OCI-M1 (cell line): Measurements from ENCODE around the gene FRMD6.

Source experiments
- DNase-seq: peaks from one replicate; lab custom pipeline; 2025; lab: John Stamatoyannopoulos, UW

FRMD6 gene

DNA sequence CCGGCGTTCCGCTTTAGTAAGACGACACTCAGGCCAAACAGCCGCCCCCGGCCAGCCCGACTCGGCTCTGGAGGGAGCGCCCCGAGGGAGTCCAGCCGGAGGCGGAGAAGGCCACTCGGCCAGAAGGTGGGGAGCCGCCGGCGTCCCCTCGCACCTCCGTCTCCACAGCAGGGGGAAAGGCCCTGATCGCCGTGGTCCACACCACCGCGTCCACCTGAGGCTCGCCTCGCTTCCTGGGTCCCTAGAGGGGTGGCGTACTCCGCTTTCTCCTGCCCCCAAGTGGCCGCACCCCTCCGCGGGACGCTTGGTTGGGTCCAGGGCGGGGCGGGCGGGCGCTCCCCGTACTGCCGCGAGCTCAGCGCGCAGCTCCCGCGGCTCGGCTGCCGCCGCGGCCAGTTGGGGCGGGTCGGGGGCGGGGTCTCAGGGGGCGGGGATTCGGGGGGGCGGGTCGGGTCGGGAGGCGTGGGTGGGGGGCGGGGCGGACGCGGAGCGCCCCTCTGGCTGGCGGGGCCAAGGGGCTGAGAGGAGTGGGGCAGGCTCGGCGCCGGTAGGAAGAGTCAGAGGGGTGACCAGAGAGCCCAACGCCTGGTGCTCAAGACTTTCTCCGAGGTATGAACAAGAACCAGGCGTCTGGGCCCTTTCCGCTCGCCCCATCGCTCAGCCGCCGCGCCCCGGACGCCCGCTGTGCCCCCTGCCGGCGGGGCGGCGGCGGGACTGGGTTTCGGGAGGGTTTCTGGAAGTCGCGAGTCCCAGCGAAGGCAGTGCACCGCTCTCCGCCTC, at the start of gene FRMD6:
FRMD6 (plus strand) TSS at position 523 of the 780 bp plus-strand sequence. CDS start 37,927 bp downstream, outside the sequence.
- peak; percentile 80 for DNase-seq

DNA sequence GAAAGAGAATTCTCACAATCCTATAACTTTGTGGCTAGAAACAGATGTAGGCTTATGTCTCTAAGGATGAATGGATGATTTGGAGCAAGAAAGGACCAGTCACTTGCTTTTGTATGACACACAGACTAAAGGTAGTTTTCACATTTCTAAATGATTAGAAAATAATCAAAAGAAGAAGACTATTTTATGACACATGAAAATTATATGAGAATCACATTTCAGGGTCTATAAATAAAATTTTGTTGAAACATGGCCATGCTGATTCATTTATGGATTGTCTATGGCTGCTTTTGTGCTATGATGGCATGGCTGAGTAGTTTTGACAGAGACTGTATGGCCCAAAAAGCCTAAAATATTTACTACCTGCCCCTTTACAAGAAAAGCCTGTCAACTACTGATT, 49.4 kb upstream of the FRMD6 start:
- DNase-seq, result no peak

DNA sequence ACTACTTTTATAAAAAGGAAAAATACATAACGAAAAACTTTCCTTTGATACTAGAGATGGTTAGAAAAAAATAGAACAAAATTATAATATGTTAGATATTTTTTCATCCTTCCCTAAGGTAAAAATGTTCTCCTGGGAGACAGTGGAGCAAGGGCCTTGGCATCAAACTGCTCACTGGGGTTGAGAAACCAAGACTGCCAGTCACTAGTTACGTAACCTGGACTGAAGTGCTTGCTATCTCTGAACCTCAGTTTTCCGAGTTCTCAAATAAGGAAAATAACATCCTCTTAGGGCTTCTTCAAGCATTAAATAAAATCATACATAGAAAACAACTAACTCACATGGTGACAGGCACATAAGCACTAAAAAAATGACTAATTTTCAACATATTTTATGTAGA, 48.2 kb upstream of the FRMD6 start:
- DNase-seq, result no peak

DNA sequence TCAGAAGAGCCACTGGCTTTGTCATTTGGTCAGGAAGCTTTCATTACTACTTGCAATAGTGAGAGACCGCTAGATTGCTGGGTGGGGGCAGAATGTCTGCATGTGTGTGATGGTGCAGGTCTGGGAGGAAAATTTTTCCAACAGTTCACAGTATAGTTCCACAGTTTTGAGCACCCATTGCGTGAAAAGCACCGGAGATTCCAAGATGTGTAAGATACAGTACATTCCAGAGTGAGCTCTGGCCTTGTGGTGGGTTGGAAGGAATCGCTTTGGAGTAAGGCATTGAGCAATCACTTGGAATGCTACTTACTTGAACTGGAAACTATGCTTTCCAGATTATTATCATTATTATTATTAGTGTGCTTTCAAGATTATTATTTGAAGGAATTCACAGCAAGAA, 47.6 kb upstream of the FRMD6 start:
- no peak for DNase-seq

DNA sequence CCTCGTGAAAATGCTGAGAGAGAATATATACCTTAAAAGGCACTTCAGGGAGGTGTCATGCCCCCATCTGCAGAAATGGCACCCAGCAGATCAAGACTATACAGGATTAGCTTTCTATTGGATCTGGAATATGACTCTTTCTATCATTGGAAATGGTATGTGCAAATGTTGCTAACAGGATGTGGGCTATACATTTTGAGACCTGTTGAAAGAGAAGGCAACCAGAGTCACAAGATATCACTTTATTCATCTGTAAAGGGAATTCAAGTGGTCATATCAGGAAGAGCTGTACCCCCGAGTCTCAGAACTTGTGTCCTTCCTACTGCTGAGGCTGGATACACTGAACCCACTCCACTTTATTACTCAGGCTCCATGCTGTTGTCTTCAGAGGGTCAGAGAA, 46.1 kb upstream of the FRMD6 start:
- no peak for DNase-seq

DNA sequence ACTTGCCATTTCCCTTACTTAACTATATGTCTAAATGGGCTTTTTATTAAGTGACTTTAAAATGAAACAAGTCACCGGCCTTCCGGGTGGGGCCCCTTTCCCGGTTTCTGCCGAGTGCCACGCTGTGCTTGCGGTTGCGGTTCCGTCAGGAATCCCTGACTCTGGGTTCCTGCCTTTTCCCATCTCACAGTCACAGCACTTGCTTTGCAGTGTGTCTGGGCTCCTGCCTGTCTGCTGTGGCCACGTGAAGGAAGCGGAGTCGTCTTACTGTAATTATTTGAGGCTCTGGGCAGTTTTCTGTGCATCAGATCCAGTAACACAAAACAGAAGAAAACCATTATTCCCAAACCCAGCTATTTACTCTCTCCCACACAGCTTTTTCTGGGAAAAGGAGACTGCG, 44.0 kb upstream of the FRMD6 start:
- DNase-seq, result no peak

DNA sequence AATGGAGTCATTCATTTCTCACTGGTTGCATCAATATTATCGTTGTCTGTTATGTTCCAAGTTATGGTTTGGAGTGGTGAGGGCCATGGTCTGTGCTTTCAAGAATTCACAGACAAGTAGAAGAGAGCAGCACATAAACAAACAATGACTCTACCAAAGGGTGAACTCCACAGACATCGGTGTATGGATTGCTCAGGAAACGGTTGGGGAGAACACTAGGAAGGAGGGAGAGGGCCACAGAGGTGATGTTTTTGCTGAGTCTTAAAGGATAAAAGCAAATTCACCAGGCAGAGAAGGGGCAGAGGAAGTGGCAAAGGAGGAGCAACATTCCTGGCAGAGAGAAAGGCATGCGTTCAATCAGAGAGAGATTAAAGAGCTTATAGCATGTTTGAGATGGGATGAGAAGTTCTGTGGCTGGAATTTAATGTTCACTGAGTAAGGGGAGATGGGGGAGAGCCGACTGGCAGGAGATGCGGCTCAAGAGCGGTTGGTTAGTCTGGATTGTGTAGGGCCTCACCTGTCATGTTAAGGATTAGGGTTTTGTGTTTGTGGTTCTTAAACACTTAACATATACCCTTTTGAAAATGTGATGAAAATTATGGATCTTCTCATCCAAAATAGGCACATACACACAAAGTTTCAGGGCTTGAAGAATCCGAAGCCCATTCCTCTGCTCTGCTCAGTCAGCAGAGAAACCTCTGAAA, 42.3 kb upstream of the FRMD6 start:
- no peak for DNase-seq

DNA sequence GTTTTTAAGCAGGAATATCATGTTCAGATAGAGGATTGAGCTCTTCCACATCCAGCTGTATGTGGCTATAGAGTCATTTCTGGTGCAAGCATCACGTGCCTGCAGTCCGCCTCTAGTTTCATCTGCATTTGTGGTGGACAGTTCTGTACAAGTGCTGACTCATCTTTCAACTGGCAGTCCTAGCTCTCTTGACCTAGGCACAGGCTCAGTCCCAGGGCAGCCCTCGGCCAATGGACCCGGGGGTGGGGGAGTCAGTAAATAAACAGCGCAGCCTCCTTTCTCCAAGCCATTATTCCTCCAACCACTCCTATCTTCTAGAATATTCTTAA, 41.8 kb upstream of the FRMD6 start:
- DNase-seq, result peak; percentile 79

DNA sequence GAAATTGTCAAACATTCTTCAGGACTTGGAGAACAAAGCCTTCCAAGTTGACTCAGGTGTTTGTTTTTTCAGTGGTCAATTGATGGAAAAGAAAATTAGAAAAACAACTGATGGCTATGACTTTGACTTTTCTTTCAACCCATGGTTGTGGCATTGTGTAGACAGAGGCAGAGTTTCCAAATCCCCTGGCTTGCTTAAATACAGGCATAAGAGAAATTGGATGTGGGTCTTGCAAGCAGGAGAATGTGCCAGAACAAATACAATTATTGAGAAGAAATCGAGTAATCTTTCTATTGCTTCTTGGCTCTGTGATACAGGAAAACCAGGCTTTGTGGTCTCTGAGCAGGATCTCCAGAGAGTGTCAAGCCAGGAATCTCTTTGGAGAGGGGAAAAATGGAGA, 40.9 kb upstream of the FRMD6 start:
- no peak for DNase-seq

DNA sequence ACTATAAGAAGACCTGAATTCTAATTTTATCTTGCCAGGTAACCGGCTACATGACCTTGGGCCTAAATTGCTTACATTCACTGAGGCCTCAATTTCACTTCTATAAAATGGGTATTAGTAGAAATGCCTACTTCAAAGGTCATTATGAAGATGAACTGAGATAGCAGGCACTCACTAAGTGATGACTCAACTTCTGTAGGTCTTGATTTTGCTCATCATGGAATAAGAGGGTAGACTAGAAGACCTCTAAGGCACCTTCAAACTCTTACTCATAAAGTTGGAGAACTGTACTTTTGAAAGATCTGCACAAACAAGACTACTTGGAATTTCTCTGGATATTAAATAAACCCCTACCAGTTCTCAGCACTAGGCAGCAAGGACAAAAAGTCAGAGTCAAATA, 39.3 kb upstream of the FRMD6 start:
- DNase-seq, result no peak

DNA sequence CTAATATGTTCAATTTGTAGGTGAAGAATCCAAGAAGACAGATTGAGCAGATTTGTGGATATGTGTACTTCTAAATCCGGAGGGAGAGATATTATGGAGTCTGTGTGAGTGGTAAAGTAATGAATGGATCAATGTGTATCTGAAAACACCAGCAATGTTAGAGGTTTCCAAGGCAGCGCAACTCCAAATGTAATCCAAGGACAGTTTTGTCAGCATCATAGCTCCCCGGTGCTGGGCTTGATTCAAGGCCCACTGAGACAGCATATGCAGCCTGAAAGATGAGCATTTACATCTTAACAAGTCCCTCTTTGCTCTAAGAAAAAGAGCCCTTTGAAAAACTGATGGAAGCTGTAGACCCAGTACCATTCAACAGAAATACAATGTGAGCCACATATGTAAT, 38.3 kb upstream of the FRMD6 start:
- no peak for DNase-seq

DNA sequence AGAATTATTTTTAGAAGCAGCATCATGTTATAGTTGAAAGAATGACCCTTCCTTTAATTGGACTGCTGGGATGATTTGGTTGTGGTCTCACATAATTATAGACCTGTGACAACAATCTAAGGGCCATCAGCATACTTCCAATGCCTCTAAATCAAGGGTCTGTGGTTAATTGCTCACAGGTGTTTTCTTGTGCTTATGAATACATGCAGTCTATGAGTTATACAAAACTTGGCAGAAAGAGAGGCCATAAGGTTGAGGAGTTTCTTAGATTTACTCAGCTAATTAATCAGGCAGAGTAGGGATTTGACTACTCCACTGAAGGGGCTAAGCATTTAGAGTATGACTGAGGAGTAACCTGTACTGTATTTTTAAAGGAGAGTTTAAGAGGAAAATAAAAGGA, 37.0 kb upstream of the FRMD6 start:
- DNase-seq, result no peak

DNA sequence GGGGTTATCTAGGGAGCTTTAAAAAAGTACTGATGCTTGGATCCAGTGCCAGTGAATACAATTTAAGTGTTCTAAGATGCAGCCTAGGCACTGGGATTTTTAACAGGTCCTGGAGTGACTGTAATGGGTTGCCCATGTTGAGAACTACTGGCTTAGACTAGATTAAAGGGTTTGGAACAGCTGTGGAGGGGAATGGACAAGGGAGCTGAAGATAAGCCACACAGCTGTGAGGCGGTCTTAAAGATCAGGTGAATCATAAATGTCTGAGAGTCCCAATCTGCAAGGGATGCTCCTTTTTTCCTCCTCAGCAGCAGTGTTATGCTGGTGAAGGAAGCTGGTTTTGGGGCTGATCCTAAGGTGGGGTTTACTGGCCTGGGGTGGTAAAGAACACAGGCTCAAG, 35.5 kb upstream of the FRMD6 start:
- no peak for DNase-seq

DNA sequence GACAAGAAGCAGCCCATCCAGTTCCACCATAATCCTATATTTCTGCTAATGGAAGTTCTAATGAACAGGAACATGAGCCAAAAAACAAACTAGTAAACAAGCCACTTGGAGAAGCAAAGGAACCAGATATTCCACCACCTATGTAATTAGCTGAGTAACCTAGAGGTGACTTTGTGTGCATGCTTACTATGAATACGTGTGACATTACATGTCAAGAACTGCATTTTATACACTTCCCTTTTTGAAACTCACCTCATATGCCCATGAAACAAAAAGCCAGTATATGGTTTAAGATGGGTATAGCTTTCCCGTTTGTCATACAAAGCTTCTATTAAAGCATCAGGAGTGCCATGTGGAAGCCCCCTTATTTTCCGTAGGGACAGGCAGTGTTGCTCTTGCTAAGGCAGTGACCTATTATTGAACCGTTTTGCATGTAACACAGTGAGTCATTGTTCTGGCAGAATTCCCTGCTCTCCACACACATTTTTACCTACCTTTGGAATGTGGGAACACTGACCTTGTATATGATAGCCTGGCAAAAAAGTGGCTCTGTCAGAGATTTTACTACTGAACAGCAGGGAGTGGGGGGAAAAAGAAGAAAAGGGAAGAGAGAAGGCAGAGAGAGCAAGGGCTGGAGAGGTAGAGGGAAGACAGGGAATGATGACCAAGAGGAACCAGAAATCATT, 34.8 kb upstream of the FRMD6 start:
- no peak for DNase-seq

DNA sequence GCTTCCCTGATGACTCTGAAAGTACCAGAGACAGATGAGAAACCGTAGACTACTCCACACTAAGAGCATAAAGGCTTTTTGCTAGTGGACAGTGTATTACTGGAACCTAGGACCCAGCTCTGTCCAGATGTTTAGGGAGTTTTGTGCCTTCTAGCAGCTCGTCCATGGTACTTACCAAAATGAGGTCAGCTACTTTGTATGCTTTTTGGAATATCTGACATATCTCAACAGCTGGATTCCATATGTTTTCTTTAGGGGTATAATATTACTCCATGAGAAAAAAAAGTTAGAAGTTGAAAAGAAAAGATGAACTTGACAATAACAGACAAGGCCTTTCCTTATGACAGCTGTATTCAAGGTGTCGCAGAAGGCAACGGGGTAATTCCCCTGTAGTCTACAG, 32.1 kb upstream of the FRMD6 start:
- DNase-seq, result no peak

DNA sequence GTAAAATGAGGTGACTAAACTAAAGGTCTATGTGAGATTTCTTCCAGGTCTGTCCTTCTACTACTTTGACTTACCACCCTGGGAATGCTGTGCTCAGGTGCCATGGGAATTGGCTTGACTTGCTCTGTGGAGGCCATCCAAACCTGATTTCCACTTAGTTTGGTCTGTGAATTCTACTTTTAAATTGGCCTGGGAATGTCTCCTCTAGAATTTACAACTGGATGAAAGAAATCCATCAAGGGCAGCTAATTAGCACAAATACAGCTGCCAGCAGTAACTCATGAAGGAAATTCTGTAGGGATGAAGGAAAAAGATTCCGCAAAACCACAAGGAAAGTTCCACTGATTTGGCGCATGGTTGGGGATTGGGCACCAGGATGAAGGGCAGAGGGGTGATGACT, 31.7 kb upstream of the FRMD6 start:
- DNase-seq, result no peak

DNA sequence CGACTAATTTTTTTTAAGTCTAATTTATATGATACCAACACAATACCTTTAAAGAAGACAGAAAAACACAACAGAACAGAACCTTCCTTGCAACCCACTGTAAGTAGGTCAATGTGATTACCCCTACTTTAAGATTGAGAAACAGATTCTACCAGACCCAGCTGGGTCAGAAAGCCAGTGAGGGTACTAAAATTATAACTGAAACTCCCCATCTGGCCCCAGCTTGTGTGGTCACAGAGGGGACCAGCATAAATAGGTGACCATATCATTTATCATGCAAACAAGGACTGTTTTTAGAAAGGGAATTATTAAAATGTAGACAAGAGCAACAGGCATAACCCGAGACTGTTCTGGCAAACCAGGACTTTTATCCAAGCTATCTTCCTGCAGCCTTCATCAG, 30.1 kb upstream of the FRMD6 start:
- DNase-seq, result no peak

DNA sequence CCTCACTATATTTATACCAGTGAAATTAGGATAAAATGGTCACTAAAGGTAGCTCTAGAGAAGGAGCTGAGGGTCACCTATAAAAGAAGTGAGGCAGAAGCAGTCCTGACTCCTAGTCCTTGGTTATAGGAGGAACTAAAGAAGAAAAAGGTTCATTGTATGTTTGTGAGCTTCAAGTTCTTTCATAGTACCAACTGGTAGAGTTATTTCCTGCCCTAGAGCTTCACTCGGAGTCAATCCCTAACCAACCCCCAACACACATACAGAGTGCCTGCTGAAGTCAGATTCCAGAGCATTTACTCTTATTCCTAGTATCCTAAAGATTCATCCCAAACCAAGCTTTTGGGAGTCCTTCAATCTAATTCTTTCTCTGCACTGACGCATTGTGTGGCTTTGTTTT, 29.3 kb upstream of the FRMD6 start:
- DNase-seq, result no peak

DNA sequence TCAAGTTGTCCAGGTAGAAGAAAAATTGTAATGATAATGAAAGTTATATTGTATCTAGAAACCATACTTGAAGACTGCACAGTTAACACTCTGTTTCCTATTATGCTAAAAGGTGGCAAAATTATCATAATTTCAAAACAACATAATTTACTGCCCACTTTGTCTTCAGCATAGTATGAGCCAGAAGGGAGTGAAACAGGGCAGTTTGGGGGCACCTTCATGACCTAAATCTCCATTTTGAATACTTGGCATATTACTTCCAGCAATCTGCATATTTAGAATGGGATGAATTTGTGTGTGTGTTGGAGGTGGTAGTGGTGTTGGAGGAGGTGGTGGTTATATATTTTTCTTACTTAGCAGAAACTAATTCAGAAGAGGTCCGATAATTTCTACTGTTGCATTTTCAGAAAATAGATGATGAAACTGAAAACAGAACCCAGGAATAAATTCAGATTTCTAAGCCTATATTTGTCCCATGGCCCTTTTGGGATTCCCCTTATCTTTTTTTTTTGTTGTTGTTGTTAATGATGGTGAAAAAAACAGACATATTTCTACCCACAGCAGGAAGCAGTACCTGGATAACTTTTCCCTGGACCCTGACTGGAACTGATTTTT, 26.6 kb upstream of the FRMD6 start:
- no peak for DNase-seq

DNA sequence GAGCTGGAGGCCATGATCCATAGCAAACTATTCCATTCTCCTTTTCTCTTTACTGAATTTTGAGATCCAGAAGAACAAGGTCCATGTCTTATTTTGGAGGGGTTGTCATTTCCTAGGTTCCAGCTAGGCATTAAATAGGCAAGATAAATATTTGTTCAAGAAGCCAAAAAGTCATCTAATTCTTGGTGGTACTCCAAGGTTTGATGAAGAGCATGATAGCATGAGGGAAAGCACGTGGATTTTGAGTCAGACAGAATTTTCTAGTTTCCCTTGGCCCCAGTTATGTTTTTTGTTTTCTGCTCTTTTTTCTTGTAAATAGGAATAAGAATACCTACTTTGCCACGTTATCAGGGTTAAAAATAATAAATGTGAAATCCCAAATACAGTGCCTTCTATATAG, 25.5 kb upstream of the FRMD6 start:
- no peak for DNase-seq

DNA sequence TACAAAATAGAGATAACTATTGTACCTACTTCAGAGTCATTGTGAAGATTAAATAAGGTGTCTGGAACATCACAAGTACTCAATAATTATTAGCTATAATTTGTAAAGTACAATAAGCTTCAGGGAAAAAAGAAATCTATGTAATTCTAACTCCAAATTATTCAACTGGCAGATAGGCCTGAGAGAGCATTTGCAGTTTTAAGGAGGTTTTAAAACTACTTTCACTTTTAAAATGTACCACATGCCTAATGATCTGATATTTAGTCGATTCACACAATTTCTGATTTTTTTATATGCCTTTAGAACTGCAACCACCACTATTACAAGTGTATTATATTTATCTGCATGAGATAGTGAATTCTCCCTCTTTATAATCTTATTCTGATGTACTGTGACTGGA, 24.9 kb upstream of the FRMD6 start:
- DNase-seq, result no peak

DNA sequence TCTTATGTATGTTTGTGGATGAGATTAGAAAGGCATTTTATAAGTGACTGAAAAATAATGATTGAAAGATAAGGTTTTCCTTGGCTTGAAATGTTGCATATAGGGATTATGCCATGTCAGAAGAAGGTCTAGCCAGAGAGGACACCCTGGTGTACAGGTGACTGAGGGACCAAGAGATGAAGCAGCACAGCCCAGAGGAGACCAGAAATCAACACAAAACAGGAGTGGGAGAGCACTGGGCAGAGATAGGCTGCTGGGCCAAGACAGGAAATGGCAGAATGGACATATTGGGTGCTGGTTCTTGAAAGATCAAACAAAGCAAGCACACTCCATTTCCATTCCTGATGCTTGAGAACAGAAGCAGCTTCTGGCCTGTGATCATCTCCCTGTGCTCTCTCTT, 24.4 kb upstream of the FRMD6 start:
- DNase-seq, result no peak

DNA sequence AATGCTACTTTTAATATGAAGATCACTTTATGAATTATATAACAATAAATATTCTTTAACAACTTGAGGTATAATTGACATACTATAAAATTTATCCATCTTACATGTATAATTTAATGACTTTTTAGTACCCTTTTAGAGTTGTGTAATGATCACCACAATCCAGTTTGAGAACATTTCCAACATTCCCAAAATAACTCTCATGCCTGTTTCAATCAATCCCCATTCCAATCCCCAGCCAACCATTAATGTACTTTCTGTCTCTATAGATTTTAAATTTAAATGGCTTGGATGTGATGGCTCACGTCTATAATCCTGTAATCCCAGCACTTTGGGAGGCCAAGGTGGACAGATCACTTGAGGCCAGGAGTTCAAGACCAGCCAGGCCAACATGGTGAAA, 23.5 kb upstream of the FRMD6 start:
- DNase-seq, result no peak
